Peyer's patch (tissue), 4 donors: ENCODE data around the gene PRKCH. TPM values are rescaled to one million over a fixed set of nuclear protein-coding genes. Genes with fewer than 3 reads are reported as not detected.

Experiments used
- DNase-seq, 3 donors: peaks; one replicate each; pipeline ENCODE4 v3.0.0-alpha.2; 2017 to 2019
- H3K27ac ChIP-seq, 4 donors: fragments of 200-600 bp; sonication (generic); one replicate each; pipeline ENCODE4 v1.5.1; 2016 to 2019
- H3K27me3 ChIP-seq, 2 donors: fragments of 200-600 bp; sonication (generic); one replicate each; pipeline ENCODE4 v1.5.1; 2019
- H3K36me3 ChIP-seq, 3 donors: fragments of 200-600 bp; sonication (generic); one replicate each; pipeline ENCODE4 v1.5.1; 2016 to 2019
- H3K4me1 ChIP-seq, 4 donors: fragments of 200-600 bp; sonication (generic); one replicate each; pipeline ENCODE4 v1.5.1; 2016 to 2019
- H3K4me3 ChIP-seq, 4 donors: fragments of 200-600 bp; sonication (generic); 1 replicate in 3 of 4; 2 replicates in 1 of 4; pipeline ENCODE4 v1.5.1; 2016 to 2019; ENCODE audit warnings: mild to moderate bottlenecking in 1 of 4
- H3K9me3 ChIP-seq, 4 donors: fragments of 200-600 bp; sonication (generic); one replicate each; pipeline ENCODE4 v1.5.1; 2016 to 2019; ENCODE audit warnings: mild to moderate bottlenecking in 1 of 4
- POLR2A ChIP-seq, 2 donors: fragments of 450-650 bp; IDR thresholded peaks; one replicate each; pipeline ENCODE4 v1.5.1; 2017; ENCODE audit warnings: antibody characterized with exemption in 2 of 2, mild to moderate bottlenecking in 2 of 2, moderate library complexity in 2 of 2
- total RNA-seq, 4 donors: library from RNA; depleted of rRNA; stranded (reverse); fragments of >200 nt; gene quantifications; one replicate each; pipeline ENCODE4 v1.1.0, GENCODE V29; 2016
- TF ChIP-seq, protein P1 (sequence below), 6 experiments: fragments of 450-650 bp in 4 of 6; fragments of 200-600 bp in 2 of 6; sonication (generic) in 1 of 6; IDR thresholded peaks; one replicate each; pipeline ENCODE4 v1.5.1; 2017 to 2019; ENCODE audit warnings: antibody characterized with exemption in 6 of 6, mild to moderate bottlenecking in 3 of 6, moderate library complexity in 1 of 6

PRKCH gene
- total RNA-seq, 4 donors from 2014 or later, result 32.5 to 64.2 (median 53.0) TPM

DNA sequence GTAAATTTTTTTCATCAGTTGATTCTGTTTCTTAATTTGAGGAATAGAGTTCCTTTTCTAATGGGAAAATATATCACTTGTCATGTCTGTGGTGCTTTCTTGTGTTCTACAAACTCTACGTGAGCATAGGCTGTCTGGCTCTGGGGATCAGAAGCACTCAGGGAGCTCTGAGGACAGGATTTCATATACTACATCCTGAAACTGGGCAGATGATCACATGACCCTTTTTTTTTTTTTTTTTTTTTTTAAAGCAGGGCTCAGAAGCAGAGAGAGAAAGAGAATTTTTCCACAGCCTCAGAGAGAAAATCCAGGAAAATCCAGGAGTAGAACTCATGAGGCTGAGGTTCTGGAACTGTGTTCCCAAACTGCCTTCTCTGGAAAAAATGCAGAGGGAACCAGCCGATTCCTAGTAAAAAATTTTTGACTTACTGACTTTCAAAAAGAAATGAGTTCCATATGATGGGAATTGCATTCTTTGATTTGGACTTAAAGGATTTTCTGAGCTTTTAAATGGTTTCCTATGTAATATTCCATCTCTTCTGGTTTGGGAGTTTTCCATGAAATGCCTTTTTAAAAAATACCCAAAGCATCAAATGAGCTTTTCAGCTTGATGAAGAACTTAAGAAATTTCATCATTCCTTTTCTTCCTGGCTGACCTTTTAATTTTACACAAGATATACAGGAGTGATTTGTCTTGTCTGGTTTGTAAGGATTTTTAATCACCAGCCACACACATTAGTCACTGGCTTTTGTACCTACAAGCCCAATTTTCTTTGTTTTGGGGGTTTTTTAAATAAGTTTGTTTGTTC, 190.9 kb downstream of the PRKCH start:
- H3K4me3 ChIP-seq, result no peak overlapping the region
- H3K9me3 ChIP-seq, result no peaks in the 10 kb centered on the region
- H3K36me3 ChIP-seq, result no peaks in the 10 kb centered on the region
- H3K27ac ChIP-seq, result peak overlapping the region in 1 of 4 donors; percentile 49
- peaks cover 0 to 16% (median 3%) of the 10 kb centered on the region in 4 donors for H3K4me1 ChIP-seq
- no peak for DNase-seq
- TF ChIP-seq, protein P1, sequence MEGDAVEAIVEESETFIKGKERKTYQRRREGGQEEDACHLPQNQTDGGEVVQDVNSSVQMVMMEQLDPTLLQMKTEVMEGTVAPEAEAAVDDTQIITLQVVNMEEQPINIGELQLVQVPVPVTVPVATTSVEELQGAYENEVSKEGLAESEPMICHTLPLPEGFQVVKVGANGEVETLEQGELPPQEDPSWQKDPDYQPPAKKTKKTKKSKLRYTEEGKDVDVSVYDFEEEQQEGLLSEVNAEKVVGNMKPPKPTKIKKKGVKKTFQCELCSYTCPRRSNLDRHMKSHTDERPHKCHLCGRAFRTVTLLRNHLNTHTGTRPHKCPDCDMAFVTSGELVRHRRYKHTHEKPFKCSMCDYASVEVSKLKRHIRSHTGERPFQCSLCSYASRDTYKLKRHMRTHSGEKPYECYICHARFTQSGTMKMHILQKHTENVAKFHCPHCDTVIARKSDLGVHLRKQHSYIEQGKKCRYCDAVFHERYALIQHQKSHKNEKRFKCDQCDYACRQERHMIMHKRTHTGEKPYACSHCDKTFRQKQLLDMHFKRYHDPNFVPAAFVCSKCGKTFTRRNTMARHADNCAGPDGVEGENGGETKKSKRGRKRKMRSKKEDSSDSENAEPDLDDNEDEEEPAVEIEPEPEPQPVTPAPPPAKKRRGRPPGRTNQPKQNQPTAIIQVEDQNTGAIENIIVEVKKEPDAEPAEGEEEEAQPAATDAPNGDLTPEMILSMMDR (IDR thresholded peaks at IDR 0.05), result no peak
- TF ChIP-seq POLR2A (IDR thresholded peaks at IDR 0.05), result no peak
- H3K27me3 ChIP-seq, result no peaks in the 10 kb centered on the region

- TF ChIP-seq, protein P1 (IDR thresholded peaks at IDR 0.05), result no peak
- TF ChIP-seq POLR2A (IDR thresholded peaks at IDR 0.05), result no peak
- Histone ChIP-seq H3K4me3 (no peak overlapping the region), H3K9me3 (no peaks in the 10 kb centered on the region), H3K27ac (no peak overlapping the region), H3K27me3 (no peaks in the 10 kb centered on the region), H3K36me3 (no peaks in the 10 kb centered on the region), H3K4me1 (peaks cover 0 to 27% (median 7%) of the 10 kb centered on the region in 4 donors)
- no peak for DNase-seq
Observed at GRCh38 chr14:61513986-61514830, 192.8 kb downstream of the PRKCH start.

DNA sequence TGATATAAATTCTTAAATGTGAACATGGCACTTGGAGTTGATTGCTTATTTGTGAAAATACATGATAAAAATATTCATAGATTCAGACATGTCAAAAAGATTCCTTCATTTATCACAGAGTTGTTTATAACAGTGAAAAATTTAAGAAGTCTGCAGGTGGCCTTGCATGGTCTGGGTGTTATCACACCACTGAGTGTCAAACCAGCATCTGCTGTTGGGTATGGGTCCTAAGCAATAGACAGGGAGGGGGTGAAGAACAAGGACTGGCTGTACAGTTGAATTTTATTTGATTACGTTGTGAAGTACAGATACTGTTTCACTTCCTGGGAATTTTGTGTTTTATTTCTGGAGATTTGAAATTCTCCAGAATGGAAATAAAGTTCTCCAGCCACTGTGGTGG, 193.5 kb downstream of the PRKCH start:
- TF ChIP-seq, protein P1 (IDR thresholded peaks at IDR 0.05), result no peak

DNA sequence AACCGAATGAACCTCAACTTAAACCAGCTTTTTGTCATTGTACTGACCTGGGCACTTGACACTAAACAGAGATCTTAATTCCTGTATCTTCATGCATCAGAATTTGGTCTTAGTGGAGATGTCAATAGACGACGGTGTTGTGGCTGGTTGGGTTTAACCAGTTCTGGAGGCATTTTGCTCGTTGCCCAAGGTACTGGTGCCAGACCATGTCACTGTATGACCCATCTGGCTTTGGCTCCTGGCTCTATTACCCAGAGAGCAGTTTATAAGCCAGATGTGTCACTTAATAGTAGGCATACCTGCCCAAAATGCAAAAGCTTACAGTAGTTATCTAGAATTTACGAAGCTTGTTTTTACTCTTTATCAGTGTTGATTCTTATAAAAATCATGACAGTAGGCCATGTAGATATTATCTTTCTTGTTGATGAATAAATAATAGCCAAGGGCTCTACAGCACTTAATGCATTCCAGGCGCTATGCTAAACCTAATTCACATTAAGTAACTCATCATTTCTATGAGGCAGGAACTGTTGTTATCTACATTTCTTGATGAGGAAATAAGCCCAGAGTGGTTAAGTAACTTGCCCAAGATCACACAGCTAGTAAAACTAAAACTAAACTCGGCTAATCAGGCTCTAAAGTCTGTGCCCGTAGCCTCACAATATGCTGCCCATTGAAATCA, 194.2 kb downstream of the PRKCH start:
- Histone ChIP-seq H3K27me3 (no peaks in the 10 kb centered on the region), H3K4me3 (no peak overlapping the region), H3K4me1 (peaks cover 0 to 27% (median 7%) of the 10 kb centered on the region in 4 donors), H3K9me3 (no peaks in the 10 kb centered on the region), H3K36me3 (no peaks in the 10 kb centered on the region), H3K27ac (no peak overlapping the region)
- TF ChIP-seq POLR2A (IDR thresholded peaks at IDR 0.05), result no peak
- TF ChIP-seq, protein P1 (IDR thresholded peaks at IDR 0.05), result no peak
- no peak for DNase-seq

More for the DNA sequence above, 193.5 kb downstream of the PRKCH start:
- DNase-seq, result no peak
- H3K27ac ChIP-seq, result no peak overlapping the region
- H3K4me1 ChIP-seq, result peaks cover 0 to 27% (median 7%) of the 10 kb centered on the region in 4 donors
- H3K4me3 ChIP-seq, result no peak overlapping the region
- H3K27me3 ChIP-seq, result no peaks in the 10 kb centered on the region
- no peaks in the 10 kb centered on the region for H3K36me3 ChIP-seq
- no peaks in the 10 kb centered on the region for H3K9me3 ChIP-seq

DNA sequence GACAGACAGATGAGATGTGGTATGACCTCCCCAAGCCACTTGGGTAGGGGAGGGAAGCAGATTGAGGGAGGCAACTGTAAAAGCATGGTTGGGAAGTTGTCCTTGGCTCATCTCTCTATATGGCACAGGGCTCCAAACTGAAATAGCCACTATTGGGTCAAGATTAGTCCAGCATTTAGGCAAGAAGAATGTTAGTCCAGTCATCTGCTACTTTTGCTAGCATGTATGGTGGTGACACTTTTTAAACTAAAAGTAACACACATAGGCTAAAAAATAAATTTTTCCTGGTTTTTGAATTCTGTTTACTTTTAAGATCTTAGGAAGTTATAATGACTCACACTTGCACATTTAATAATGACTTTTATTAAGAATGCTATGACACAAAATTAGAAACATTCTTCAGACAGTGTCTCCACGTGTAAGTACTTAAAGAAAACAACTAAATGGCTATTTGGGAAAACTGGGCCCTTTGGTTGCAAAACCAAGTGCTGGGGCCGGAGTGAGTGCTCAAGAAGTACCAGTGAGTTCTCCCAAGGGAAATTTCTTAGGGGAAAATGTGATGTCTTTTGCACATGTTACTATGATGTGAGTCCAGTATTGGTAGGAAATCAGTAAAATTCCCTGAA, 194.9 kb downstream of the PRKCH start:
- Histone ChIP-seq H3K36me3 (no peaks in the 10 kb centered on the region), H3K9me3 (no peaks in the 10 kb centered on the region), H3K4me1 (peaks cover 0 to 26% (median 7%) of the 10 kb centered on the region in 4 donors), H3K4me3 (no peak overlapping the region), H3K27ac (peak overlapping the region in 1 of 4 donors; percentile 3), H3K27me3 (no peaks in the 10 kb centered on the region)
- TF ChIP-seq, protein P1 (IDR thresholded peaks at IDR 0.05), result no peak
- no peak for TF ChIP-seq POLR2A (IDR thresholded peaks at IDR 0.05)
- no peak for DNase-seq
